K562 treated with DMSO at 1 percent for 12 hours (cell line): ENCODE results near the gene CENPN. TPM values are rescaled to one million over a fixed set of nuclear protein-coding genes. Genes with fewer than 3 reads are reported as not detected.

ENCODE experiments used
- total RNA-seq: library from RNA; unstranded; fragments of 300-600 nt; gene quantifications from 2 replicates; pipeline ENCODE4 v1.2.3, GENCODE V29; 2022; ENCODE audit not compliant: insufficient read depth

Gene CENPN, protein sequence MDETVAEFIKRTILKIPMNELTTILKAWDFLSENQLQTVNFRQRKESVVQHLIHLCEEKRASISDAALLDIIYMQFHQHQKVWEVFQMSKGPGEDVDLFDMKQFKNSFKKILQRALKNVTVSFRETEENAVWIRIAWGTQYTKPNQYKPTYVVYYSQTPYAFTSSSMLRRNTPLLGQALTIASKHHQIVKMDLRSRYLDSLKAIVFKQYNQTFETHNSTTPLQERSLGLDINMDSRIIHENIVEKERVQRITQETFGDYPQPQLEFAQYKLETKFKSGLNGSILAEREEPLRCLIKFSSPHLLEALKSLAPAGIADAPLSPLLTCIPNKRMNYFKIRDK
- total RNA-seq, result 146 and 151 TPM in 2 replicates

GRCh38 chr16:81006813-81007695 is at the start of gene CENPN, which contains the start of gene CMC2:
Gene CENPN, plus strand, starts transcription at chr16:81007214. Its CDS starts 4,726 bp downstream, at chr16:81011940.
Gene CMC2, minus strand, starts transcription at chr16:81006885. Its CDS starts 9,491 bp downstream, at chr16:80997394.

DNA sequence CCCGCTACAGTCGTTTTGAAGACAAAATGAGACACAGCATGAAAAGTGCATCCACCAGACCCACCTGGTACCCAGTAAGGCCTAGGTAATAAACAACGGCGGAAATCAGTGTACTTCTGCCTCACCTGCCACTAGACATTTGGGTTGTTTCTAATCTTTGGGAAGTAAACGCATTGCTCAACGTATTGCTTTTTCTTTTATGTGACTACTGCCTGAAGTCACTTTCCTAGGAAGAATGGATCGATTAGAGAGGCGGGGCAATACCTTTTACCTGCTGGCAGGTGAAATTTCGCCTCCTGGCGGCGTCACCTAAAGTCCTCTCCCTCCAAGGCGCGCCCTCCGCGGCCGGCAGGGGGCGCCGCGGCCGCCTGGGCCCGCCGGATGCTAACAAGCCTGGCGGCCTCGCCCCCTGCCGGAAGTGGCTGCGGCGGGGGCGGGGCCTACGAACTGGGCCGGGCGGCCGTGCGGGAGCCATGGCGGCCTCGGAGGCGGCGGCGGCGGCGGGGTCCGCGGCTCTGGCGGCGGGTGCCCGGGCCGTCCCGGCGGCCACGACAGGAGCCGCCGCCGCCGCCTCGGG is 28.5 kb downstream of the CENPN start, which contains the start of gene ATMIN:
Gene ATMIN, plus strand, starts transcription at position 445 of the 577 bp plus-strand sequence. Its CDS starts 29 bp downstream, at position 474.

DNA sequence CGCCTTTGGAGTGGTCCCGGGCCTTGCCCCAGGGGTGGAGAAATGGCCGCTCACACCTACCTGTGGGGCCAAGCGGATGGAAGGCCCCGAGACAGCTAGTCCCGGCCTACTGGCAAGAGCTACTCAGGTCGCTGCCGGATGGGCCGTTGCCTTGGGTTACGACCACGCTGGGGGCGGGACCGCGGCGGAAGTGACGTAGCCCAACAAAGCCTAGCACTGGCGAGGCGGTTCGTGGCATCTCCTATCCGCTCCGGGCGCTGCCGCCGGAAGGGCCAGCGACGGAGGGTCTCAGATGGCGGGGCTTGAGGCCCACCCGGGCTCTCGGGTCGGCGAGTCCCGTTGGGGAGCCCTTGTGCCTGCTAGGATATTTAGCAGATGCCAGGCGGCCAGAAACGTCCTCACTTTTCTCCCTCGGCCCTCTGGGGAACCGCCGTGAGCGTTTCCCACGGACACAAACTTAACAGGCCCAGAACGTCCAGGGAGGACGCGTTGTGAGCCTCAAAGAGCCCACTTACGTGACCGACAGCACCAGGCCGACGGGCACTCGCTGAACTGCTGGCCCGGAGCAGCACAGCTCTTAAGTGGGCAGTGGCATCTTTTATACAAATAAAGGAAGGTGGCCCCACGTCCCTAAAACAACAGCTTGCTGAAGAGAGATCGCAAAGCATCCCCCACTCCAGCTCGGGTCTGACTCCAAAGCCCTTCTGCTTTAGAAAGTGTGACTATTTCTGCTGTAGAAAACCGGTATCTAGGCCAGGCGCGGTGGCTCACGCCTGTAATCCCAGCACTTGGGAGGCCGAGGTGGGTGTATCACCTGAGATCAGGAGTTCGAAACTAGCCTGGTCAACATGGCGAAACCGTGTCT is 70.3 kb downstream of the CENPN start, which contains the start of gene C16orf46:
Gene C16orf46, minus strand, starts transcription at position 163 of the 865 bp plus-strand sequence. CDS start 13,283 bp downstream, outside the sequence.

Other genes starting within 250 kb of the CENPN start
- not detected in 2 replicates for gene CDYL2, start 202.6 kb upstream of the CENPN start, total RNA-seq
- 209 and 230 TPM in 2 replicates for gene CMC2, start 329 bp upstream of the CENPN start, total RNA-seq
- 9.6 and 22.8 TPM in 2 replicates for gene ATMIN, start 28.6 kb downstream of the CENPN start, total RNA-seq
- 1.5 TPM in 1 of 2 replicates, not detected in the other for gene C16orf46, start 70.0 kb downstream of the CENPN start, total RNA-seq
- gene GCSH, start 89.2 kb downstream of the CENPN start, total RNA-seq, result 21.8 and 28.1 TPM in 2 replicates
- not detected in 2 replicates for gene BCO1, start 231.5 kb downstream of the CENPN start, total RNA-seq